Lung (tissue), 16 donors: Measurements from ENCODE around the gene PITPNM1. TPM values are rescaled to one million over a fixed set of nuclear protein-coding genes. Genes with fewer than 3 reads are reported as not detected.
"Not testable (repeated sequence)": the region's sequence is repeated elsewhere in the genome, so short reads cannot be mapped to it uniquely, and the experiment has no call there.

Experiments used
- ATAC-seq: fragments of 200-7000 bp; cut with Tn5 transposase; one replicate; pipeline ENCODE4 v1.9.1; 2020; ENCODE audit warnings: moderate number of reproducible peaks; ENCODE audit not compliant: insufficient read depth, low FRiP score
- DNase-seq, 3 donors: peaks; one replicate each; pipeline ENCODE4 v3.0.0-alpha.2; 2013 to 2017
- H3K27ac ChIP-seq, 2 donors: one replicate each; pipeline ENCODE4 v1.5.1; 2013; ENCODE audit warnings: mild to moderate bottlenecking in 2 of 2, moderate library complexity in 2 of 2, control low read depth in 1 of 2, inconsistent platforms in 1 of 2, low read depth in 1 of 2, low read length in 1 of 2
- H3K27me3 ChIP-seq, 3 donors: one replicate each; pipeline ENCODE4 v1.5.1; 2013; ENCODE audit warnings: low read length in 2 of 3; ENCODE audit not compliant: control insufficient read depth in 3 of 3, insufficient read depth in 3 of 3
- H3K36me3 ChIP-seq, 4 donors: one replicate each; pipeline ENCODE4 v1.5.1; 2013; ENCODE audit warnings: low read length in 4 of 4, mild to moderate bottlenecking in 1 of 4, moderate library complexity in 1 of 4; ENCODE audit not compliant: control insufficient read depth in 4 of 4, insufficient read depth in 4 of 4
- H3K4me1 ChIP-seq, 5 donors: one replicate each; pipeline ENCODE4 v1.5.1; 2013; ENCODE audit warnings: low read length in 5 of 5, mild to moderate bottlenecking in 2 of 5, moderate library complexity in 1 of 5; ENCODE audit not compliant: control insufficient read depth in 5 of 5, insufficient read depth in 5 of 5
- H3K4me3 ChIP-seq: one replicate; pipeline ENCODE4 v1.5.1; 2013; ENCODE audit warnings: mild to moderate bottlenecking, control low read depth, moderate library complexity
- H3K9ac ChIP-seq, 2 donors: one replicate each; pipeline ENCODE4 v1.5.1; 2013; ENCODE audit warnings: low read length in 2 of 2, control low read depth in 1 of 2; ENCODE audit not compliant: insufficient read depth in 1 of 2
- H3K9me3 ChIP-seq, 4 donors: one replicate each; pipeline ENCODE4 v1.5.1; 2013; ENCODE audit warnings: low read length in 3 of 4, mild to moderate bottlenecking in 1 of 4, moderate library complexity in 1 of 4; ENCODE audit not compliant: control insufficient read depth in 4 of 4, insufficient read depth in 3 of 4
- WGBS, 2 donors: extraction: QIAGEN DNeasy Blood & Tissue Kit; methylation state at CpG; one replicate each; pipeline ENCODE4 v1.1.7; 2013; 5-methylcytosine and 5-hydroxymethylcytosine counted together
- long read RNA-seq, 5 donors: transcript quantifications; one replicate each; lab custom pipeline, GENCODE V29; 2026
- polyA plus RNA-seq, 2 donors: library from polyadenylated mRNA; stranded (reverse); fragments of 200-250 nt; gene quantifications; one replicate each; pipeline ENCODE4 v1.2.1, GENCODE V29; 2013
- total RNA-seq, 2 donors: library from RNA; depleted of rRNA in 1 of 2; stranded (reverse); fragments of >200 nt in 1 of 2; gene quantifications; one replicate each; pipeline ENCODE4 v1.2.1, GENCODE V29; 2014 to 2021
- TF ChIP-seq, protein P1 (sequence below): IDR thresholded peaks from 2 replicates; pipeline ENCODE4 v1.5.1; 2012; ENCODE audit warnings: mild to moderate bottlenecking; ENCODE audit errors: control extremely low read depth, extremely low read depth
- donor health status: control.
- donor health status: control.
- donor health status: Bipolar disorder and iron deficiency.
- donor health status: healthy.
- donor health status: DM: yes; HTN: yes; CAD: no.

Gene PITPNM1
- total RNA-seq (10 to 100 TPM; 36.4 to 67.3 TPM), polyA plus RNA-seq (10 to 100 TPM; 23.2 to 36.2 TPM)
- long read RNA-seq, donor 1, partial matches to known transcripts, result 0 of 1 reads
- long read RNA-seq, donor 1, other reads (novel, unspliced or antisense), result 0 of 1 reads
- long read RNA-seq, donor 2, partial matches to known transcripts, result 816 of 1,247 reads
- long read RNA-seq, donor 2, other reads (novel, unspliced or antisense), result 431 of 1,247 reads
- long read RNA-seq, donor 3, partial matches to known transcripts, result 6 of 6 reads
- long read RNA-seq, donor 3, other reads (novel, unspliced or antisense), result 0 of 6 reads
- long read RNA-seq, donor 4, result 0 reads
- long read RNA-seq, donor 5, full-length matches to known transcripts, result 1 of 1 reads
- long read RNA-seq, donor 5, partial matches to known transcripts, result 0 of 1 reads
- long read RNA-seq, donor 5, other reads (novel, unspliced or antisense), result 0 of 1 reads

DNA sequence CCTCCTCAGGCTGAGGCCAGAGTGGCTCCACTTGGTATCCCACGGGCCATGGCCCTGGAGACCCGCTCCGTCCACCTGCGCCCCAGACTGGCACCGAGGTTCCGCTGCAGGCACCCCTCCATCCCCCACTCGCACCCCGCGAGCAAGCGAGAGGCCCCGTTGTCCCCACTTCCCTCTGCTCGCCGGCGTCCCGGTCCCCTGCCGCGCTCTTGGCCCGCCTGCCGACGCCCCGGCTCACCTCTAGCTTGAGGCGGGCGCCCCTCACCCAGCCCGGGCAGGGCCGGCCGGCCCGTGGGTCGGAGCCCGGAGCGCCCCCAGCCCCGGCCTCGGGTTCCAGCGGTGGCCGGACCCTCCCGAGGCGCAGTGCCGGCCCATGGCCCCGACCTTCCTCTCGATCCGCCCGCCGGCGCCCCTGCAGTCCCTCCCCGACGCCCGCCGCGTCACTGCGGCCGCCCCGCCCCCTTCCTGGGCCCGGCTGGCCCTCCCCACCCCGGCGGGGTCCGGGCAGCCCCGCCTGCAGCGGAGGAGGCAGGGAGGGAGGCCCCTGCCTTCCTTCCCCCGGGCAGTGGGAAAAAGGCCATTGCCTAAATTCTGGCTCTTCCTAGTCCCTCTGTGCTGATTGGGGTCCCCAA lies at the start of gene PITPNM1:
PITPNM1 (minus strand) TSS at position 414 of the 632 bp plus-strand sequence. CDS start 1,183 bp downstream, outside the sequence.
- DNase-seq (peak; percentile 73 to 79 (median 77)), ATAC-seq (peak; percentile 23)
- peak within 1 kb of the TSS; percentile 89 to 96 for H3K27ac ChIP-seq
- WGBS, 2 donors, result 1 to 2% methylated on average over 29 to 58 of the region's 58 CpGs
- peaks cover 0 to 34% (median 10%) of the 10 kb centered on the region in 5 donors for H3K4me1 ChIP-seq
- peaks cover 0 to 10% (median 3%) of the 10 kb centered on the region in 4 donors for H3K36me3 ChIP-seq
- H3K9ac ChIP-seq, result peak within 1 kb of the TSS in 1 of 2 donors; percentile 49
- no peaks in the 10 kb centered on the region for H3K9me3 ChIP-seq
- TF ChIP-seq, protein P1, sequence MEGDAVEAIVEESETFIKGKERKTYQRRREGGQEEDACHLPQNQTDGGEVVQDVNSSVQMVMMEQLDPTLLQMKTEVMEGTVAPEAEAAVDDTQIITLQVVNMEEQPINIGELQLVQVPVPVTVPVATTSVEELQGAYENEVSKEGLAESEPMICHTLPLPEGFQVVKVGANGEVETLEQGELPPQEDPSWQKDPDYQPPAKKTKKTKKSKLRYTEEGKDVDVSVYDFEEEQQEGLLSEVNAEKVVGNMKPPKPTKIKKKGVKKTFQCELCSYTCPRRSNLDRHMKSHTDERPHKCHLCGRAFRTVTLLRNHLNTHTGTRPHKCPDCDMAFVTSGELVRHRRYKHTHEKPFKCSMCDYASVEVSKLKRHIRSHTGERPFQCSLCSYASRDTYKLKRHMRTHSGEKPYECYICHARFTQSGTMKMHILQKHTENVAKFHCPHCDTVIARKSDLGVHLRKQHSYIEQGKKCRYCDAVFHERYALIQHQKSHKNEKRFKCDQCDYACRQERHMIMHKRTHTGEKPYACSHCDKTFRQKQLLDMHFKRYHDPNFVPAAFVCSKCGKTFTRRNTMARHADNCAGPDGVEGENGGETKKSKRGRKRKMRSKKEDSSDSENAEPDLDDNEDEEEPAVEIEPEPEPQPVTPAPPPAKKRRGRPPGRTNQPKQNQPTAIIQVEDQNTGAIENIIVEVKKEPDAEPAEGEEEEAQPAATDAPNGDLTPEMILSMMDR, result no peak
- H3K27me3 ChIP-seq, result no peaks in the 10 kb centered on the region
- peak within 1 kb of the TSS; percentile 60 for H3K4me3 ChIP-seq

DNA sequence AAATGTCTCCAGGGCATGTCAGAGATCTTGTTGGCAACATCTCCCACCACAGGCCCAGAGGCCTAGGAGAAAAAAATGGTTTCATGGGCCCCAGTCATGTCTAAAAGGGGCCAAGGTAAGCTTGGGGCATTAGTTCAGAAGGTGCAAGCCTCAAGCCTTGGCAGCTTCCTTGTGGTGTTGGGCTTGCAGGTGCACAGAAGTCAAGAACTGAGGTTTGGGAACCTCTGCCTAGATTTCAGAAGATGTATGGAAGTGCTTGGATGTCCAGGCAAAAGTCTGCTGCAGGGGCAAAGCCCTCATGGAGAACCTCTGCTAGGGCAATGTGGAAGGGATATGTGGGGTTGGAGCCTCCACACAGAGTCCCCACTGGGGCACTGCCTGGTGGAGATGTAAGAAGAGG lies 46.5 kb upstream of the PITPNM1 start:
- H3K36me3 ChIP-seq, DNase-seq, ATAC-seq, H3K9ac ChIP-seq, H3K4me3 ChIP-seq, H3K27me3 ChIP-seq, H3K27ac ChIP-seq, H3K4me1 ChIP-seq, H3K9me3 ChIP-seq: not testable (repeated sequence)

DNA sequence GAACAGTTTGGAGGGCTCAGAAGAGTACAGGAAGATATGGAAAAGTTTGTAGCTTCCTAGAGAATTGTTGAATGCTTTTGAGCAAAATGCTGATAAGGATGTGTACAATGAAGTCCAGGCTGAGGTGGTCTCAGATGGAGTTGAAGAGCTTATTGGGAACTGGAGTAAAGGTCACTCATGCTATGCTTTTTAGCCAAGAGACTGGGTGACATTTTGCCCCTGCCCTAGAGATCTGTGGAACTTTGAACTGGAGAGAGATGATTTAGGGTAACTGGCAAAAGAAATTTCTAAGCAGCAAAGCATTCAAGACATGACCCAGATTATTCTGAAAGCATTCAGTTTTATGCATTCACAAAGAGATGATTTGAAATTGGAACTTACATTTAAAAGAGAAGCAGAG lies 46.0 kb upstream of the PITPNM1 start:
- Histone ChIP-seq H3K27me3 (no peaks in the 10 kb centered on the region), H3K9ac (no peak overlapping the region), H3K27ac (no peak overlapping the region), H3K4me1 (no peaks in the 10 kb centered on the region), H3K4me3 (no peak overlapping the region), H3K36me3 (no peaks in the 10 kb centered on the region), H3K9me3 (peaks cover 0 to 1% (median 0%) of the 10 kb centered on the region in 4 donors)
- ATAC-seq, result no peak
- no peak for DNase-seq
- TF ChIP-seq, protein P1, result no peak

DNA sequence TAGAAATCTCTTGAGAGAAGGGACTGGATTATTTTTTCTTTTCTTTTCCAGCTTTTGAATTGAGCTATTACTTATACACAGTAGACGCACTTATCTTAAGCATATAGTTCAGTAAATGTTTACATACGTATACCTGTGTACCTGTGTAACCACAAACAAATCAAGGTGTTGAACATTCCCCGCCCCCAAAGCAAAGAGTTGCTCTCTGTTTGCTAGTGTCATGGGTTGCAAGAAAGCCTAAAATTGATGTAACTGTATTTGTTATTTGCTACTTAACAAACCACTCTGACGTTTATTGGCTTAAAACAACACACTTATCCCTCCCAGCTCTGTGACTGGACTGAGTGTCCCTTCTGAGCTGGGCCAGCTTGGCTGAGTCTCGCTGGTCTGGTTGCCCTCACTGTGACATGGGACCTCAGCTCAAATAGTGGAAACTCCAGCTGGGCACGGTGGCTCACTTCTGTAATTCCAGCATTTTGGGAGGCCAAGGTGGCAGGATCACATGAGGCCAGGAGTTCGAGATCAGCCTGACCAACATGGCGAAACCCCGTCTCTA lies 43.5 kb upstream of the PITPNM1 start:
- no peaks in the 10 kb centered on the region for H3K27me3 ChIP-seq
- H3K9ac ChIP-seq, result no peak overlapping the region
- DNase-seq (no peak), ATAC-seq (no peak)
- TF ChIP-seq, protein P1, result no peak
- H3K27ac ChIP-seq, result no peak overlapping the region
- no peaks in the 10 kb centered on the region for H3K4me1 ChIP-seq
- WGBS, 2 donors, result 78 to 90% methylated on average over 9 of the region's 9 CpGs
- H3K4me3 ChIP-seq, result no peak overlapping the region
- peaks cover 0 to 1% (median 0%) of the 10 kb centered on the region in 4 donors for H3K9me3 ChIP-seq
- H3K36me3 ChIP-seq, result no peaks in the 10 kb centered on the region

DNA sequence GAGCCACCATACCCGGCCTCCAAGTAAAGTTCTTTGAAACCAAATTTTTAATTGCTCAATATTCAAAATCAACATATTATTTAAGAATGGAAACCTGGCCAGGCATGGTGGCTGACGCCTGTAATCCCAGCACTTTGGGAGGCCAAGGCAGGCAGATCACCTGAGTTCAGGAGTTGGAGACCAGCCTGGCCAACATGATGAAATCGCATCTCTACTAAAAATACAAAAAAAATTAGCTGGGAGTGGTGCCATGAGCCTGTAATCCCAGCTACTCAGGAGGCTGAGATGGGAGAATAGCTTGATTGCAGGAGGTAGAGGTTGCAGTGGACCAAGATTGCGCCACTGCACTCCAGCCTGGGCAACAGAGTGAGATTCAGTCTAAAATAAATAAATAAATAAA lies 42.9 kb upstream of the PITPNM1 start:
- not testable (repeated sequence) for H3K9me3 ChIP-seq, ATAC-seq, H3K36me3 ChIP-seq, H3K4me1 ChIP-seq, H3K27ac ChIP-seq, DNase-seq, H3K4me3 ChIP-seq, H3K9ac ChIP-seq, H3K27me3 ChIP-seq
- 80 to 91% methylated on average over 4 of the region's 4 CpGs for WGBS, 2 donors
